Fibroblast of gingiva (primary cell): ENCODE results near the gene SUMF1.

Experiments used
- DNase-seq: peaks from one replicate; pipeline ENCODE4 v3.0.0-alpha.2; 2011; ENCODE audit warnings: low read depth

SUMF1 gene

DNA sequence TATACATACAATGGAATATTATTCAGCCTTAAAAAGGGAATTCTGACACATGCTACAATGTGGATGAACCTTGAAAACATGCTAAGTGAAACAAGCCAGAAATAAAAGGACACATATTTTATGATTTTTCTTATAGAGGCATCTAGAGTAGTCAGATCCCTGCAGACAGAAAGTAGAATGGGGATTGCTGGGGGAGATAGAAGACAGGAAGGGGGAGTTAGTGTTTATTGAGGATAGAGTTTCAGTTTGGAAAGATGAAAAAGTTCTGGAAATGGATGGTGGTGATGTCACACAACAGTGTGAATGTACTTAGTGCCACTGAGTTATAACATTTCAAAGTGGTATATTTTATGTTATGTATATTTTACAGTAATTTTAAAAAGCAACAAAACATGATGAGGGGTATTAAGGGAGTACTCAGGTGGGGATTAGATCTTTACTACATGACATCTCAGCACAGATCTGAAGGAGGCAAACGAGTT lies 30.8 kb upstream of the SUMF1 start:
- no peak for DNase-seq

DNA sequence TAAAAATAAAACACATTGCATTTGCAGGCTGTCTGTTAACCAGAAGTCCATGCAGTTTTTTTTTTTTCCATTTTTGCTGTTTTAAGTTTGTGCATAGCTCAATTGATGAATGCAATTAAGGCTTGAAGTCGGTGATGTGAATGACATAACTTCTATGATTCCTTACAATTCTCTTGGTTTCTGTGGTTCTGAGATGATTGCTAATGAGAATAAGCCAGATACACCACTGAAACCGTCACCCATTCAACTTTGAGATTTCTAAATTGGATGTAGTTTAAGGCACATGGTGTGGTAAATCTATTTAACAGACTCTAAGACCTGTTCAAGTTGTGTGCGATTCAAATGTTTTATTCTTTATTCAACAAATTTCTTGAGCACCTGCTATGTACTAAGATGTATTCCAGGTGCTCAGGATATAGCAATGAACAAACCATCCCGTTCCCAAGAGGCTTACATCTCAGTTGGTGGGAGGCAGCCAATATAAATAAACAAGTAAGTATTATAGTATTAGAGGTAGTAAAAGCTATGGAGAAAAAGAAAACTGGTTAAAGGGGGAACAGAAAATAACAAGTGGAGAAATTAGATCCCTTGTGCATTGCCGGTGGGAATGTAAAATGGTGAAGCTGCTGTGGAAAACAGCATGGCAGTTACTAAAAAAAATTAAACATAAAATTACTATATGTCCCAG lies 30.1 kb upstream of the SUMF1 start:
- DNase-seq = no peak

DNA sequence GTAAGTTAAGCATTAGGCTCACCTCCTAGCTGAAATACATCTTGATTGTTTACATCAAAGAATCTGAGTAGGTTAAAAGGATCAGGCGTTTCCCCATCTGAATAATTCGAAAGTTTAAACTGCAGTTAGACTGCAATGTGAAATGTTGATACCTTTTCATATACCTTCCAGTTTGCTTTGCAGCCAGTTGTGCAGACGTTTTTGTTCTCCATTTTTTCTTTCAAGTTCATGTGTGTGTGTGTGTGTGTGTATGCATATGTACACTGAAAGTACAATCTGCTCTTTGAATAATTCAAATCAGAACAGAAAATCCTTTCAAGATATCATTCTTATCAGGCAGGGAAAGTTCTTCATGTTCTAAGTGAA lies 29.0 kb upstream of the SUMF1 start:
- no peak for DNase-seq

DNA sequence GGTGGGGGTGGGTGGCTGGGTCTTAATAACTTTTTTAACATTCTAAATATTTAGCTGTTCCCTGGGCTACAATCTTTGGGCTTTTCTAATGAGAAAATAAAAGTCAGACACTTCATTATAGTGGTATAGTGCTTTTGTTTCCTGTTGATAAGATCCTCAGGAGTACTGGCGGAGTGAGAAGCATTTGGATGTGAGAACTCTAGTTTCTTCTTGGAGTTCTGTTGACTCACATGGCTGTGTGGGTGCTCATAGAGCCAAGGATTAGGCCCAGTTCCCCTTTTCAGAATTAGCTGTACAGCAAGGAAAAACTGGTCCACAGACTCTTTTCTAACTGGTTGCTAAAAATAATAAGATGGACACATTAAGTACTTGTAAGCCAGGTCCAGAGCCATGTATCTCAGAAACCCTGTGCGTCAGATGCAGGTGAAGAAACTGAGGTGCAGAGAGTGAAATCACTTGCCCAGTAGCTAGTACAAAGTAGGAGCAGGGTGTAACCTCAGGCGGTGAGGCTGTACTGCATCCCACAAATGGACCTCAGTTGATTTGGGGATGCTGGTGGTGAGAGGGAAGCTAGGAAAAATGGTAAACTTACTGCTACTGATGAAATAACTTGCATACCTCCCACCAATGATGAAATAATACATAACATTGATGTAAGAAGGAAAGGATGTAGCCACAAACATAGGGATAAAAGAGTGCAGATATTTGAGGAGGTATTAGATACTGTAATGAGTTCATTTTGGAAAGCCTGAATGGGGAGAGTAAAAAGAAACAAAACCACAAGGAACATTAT lies 28.4 kb upstream of the SUMF1 start:
- no peak for DNase-seq

DNA sequence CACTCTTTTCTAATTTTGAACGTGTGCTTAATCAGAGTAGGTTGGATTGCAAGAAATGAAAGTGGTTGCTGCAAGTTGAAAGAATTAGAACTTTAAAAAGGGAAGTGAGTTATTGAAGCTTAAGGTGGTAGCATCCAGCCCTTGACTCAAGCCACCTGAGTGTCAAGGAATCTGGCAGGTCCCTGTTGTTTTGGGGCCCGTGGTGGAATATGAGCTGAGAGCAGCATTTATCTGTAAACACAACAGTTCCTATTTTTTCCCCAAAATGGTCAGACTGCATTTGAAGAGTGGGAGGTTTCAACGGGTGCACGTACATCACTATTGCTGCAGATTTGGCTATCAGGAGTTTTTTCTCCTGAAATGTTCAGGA lies 27.8 kb upstream of the SUMF1 start:
- no peak for DNase-seq

DNA sequence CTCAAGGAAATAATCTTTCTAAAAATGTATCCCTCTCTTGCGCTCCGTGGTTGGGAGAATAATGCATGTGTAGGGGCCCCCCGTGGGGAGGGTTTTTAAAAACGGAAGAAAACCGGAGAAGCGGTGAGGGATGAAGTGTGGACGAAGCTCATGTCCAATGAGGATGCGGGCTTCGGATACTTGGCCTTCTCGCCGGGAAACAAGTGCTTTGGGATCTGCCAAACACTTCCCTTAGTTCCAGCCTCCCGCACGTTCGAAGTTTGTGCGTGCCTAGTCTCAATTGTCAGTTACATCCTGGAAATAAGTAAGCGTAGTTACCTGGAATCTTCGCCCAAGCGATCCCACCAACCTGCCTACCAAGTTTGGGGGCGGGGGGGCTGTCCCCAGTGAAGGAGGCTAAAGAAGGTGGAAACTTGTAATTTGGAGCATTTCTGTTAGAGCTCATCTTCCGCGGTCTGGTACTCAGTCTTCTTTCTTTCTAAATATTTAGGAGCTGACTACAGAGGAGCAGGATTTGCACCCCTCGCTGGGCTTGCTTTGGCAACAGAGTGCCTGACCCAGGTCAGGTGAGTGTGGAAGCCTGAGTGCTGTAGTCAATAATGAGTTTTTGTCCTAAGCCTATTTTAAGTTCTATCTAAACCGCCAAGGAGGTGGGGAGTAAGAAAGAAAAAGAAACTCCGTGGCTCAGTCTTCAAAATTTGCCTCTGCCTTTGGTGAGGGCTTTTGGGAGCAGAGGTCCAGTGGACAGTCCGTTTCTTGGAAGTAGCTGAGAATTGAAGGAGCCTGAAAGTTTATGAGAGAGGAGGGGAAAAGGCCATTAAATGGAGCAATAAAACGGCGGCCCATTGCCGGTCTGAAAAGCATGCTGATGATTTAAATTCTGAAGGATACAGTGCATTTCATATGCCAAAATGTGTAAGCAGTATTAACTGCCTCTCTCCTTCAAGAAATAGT lies 27.1 kb upstream of the SUMF1 start:
- DNase-seq = peak; percentile 9

DNA sequence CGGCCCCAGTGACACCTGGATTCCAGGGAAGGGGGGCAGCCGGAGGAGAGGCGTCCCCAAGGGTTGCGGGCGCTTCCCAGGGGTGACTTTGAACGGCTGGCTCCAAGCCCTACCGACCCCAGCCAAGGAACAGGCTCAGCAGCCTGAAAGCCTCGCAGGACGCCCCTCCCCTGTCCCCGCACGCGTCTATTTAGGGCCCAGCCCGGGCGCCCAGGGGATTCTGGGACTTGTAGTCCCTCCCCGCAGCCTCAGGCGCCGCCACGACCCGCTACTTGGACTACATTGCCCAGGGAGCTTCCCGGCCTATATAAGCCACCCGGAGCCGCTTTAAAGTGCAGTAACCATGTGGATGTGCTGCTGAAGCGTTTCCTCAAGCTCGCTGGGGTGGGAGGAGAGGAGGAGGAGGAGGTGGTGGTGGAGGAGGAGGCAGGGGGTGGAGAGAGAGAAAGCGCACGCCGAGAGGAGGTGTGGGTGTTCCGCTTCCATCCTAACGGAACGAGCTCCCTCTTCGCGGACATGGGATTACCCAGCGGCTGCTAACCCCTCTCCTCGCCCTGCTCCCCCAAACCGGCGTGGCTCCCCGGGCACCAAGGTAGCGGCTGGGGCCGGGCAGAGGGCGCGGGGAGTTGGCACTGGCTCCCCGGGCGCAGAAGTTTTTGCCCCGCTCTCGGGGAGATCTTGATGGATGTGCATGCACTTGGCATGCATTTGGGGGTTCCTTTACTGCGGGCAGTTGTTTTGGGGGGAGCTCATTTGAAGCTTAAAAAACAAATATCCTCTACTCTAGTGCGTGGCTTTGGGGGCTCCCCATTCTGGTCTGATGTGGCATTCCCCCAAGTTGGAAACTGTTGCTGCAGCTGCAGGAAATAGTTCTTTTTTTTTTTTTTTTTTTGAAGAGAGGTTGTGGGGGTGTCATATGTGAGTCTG lies 26.2 kb upstream of the SUMF1 start, which contains the start of gene ITPR1:
ITPR1 (plus strand) TSS at position 335 of the 927 bp plus-strand sequence. CDS start 23,144 bp downstream, outside the sequence.
- DNase-seq = peak; percentile 99

DNA sequence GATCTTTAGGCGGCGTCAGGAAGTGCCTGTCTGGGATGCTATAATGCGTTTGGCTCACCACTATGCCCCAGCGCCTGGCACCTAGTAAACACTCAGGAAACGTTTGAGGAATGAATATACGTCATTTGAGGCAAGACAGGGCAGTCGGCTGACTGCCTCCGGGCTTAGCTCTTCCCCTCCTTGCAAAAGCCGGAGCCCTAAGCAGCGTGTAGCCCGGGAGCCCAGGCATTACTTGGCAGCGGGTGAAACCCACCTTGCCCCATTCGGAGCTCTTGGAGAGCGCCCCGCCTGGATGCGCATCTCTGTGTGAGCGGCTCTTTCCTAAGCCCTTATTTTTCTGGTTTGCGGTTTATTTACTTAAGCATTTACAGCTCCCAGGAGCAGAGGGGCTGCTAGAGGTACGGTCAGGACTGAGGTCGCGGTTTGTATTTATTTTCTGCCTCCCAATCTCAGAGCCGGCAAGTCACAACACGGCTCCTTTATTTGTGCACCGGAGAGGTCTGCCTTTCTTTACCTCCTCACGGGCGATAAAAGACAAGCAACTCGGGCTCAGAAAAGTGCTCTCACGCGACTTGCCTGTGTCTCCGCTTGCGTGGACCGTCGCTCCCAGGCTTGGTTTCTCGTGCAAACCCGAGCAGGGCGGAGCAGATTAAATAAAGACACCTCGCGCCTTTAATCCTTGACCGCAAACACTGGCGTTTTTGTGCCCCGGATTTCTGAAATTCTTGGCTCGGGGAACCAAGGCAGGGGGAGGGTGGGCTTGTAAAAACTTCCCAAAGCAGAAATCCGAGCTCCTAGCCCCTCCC lies 25.3 kb upstream of the SUMF1 start:
- DNase-seq = peak; percentile 65

DNA sequence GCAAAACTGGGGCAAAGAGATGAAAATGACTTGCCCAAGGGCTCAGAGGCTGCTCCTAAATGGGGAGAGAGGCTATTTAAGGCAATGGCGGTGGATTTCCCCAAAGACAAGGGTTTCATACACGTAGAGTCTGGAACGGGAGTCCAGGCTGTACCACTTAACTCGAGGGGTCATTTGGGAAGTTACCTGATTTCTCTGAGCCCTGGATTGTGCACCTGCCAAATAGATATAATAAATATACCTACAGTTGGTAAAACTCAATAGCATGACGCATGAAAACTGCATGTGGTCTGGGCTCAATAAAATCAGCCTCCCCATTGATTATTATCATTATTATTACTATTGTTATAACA lies 24.8 kb upstream of the SUMF1 start:
- DNase-seq = no peak

DNA sequence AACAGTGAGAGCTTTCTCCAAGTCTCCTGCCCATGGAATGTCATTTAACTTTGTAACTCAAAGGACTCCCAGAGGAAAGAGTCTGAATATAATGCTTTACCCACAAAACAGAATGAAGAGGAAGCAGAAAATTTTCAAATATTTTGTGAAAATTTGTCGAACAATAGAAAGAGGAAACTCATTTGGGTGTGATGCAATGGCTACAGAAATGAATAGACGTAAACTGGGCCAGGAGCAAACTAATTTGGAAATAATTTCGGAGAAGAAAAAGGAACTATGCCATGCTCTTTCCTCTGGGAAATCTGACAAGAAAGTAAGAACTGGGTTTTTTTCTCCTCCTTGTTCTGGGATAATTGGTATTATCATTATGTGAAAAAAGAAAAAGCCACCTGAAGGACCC lies 11.2 kb upstream of the SUMF1 start:
- no peak for DNase-seq

DNA sequence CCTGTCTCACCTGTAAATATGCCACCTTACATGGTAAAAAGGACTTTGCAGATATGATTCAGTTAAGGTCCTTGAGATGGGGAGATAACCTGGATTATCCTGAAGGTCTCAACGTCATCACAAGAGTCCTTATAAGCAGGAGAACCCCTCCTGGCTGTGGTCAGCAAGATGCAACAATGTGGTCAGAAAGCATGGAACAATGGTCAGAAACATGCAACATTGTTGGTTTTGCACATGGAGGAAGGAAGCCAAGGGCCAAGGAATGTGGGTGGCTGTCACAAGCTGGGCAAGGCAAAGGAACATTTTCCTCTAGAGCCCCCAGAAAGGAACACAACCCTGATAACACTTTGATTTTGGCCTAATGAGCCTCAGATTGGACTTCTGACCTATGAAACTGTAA lies 9.4 kb upstream of the SUMF1 start:
- DNase-seq = no peak

DNA sequence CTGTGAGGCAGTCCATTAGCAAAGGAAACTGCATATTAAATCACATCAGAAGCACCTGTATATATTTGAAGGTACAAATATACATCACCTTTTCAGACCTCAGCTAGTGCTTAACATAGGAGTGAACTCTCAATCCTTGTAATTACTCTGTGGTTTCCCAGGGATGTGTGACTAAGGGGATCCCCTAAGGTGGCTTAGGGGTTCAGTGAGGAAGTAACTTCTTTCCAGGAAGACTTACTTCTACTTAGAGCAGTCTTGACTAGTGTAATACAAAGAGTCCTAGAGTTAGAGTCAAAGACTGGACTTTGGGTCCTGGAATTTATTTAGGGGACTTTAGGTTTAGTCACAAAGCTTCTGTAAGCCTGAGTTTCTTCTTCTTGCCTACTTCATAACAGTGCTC lies 8.7 kb upstream of the SUMF1 start:
- DNase-seq = no peak

DNA sequence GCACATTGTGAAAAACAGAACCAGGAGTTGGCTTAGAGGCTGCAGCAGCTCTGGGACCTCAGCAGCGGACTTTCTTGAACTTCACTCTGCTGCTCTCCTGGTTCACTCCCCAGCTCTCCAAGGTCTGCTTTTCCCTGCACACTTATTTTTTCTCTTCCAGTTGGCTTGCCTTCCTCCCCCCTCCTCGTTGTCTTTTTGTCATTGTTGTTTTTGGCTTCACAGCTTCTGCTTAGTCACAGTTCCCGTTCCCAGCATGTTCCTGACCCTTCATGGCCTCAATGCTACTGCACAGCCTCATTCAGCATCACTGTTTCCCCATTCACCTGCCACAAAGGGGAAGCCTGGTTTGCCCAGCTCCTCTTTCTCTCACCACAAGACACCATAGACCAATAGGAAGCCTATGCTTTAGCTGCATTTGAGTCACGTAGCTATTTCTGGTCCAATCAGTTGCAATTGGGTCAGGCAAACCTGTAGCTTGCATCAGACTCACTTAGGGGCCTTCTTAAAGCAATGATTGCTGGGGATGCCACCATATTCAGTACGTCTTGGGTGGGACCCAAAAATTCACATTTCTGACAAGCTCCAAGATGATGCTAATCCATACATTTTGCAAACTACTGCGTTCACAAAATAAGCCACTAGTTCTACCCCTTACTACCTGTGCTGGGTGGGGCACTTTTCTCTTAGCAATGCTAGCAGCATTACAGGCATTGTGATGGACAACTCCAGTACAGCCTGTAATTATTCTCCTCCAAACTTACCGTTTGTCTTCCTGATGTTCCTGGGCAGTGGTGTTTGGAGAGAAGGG lies 7.8 kb upstream of the SUMF1 start:
- peak; percentile 64 for DNase-seq

DNA sequence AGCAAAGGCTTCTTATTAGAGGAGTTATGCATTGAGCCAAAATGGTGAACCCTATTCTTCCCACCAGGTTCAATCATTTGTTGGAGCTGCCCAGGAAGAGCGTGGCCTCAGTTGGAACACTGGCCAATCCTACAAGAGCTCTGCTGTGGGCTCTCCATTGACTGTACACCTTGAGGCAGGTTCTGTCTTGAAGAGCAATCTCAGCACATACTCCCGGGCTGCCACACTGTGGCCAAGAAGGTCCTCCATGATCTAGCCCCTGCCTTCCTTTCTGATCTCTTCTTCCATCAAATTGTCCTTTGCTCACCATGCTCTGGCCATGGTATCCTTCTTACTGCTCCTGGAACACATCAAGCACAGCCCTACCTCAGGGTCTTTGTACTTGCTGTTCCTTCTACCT lies 5.7 kb upstream of the SUMF1 start:
- DNase-seq = no peak

DNA sequence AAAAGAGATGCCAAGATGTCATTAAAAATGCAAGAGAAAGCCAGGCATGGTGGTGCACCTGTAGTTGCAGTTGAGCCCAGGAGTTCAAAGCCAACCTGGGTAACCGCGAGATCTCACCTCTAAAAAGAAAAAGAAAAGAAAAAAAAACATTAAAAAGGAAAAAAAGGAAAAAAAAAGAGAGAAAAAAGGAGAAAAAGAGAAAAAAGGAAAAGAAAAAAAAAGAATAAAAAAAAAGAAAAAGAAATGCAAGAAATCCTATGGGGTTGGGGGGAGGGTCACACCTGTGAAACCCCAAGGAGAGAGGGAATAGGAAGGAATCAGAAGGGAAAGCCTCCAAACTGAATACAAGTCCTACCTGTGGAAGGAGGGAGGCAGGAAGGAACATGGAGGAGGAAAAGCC lies 5.2 kb upstream of the SUMF1 start:
- no peak for DNase-seq

DNA sequence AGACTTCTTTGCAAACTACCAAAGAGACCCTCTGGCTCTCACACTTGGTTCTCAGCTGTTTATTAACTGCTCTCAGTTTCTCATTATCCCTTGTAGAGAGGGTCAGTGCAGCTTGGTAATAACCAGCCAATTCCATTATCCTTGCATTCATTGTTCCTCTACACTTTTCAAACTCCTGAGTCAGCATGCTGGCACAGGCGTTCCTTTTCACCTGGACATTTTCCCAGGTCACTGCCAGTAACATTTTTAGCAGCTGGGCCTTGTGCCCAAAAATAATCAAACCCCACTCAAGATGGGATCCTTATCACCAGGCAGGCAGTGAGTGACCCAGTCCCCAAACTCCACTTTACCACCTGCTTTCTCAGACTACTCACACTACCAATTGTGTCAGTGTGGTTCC lies 4.8 kb upstream of the SUMF1 start:
- no peak for DNase-seq

DNA sequence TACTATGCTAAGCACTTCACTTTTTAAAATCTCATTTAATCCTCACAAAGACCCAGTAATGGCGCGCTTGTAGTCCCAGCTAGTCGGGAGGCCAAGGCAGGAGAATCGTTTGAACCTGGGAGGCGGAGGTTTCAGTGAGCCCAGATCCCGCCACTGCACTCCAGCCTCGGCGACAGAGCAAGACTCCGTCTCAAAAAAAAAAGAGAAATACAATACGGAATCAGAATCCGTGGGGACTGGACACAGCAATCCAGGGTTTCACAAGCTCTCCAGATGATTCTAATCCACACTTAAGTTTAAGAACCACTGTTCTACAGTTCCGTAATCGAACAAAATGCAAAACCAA lies 426 bp upstream of the SUMF1 start:
- no peak for DNase-seq

DNA sequence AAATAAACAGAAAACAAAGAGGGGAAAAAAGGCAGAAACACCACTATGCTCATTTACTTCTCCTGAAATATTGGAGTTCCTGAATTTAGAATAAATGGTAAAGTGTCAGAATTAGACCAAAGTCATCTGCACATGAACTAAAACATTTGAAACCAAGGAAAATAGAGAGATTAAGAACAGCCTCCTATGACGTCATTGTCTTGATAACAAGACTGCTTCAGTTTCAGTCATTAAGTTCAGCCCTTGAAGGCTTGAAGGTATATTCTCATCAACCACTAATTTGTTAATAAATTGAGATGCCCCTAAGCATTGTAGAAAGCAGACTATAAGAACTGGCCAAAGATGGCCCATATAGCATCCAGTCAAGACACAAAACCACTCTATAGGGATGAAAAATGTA lies 2.5 kb downstream of the SUMF1 start:
- DNase-seq = no peak

DNA sequence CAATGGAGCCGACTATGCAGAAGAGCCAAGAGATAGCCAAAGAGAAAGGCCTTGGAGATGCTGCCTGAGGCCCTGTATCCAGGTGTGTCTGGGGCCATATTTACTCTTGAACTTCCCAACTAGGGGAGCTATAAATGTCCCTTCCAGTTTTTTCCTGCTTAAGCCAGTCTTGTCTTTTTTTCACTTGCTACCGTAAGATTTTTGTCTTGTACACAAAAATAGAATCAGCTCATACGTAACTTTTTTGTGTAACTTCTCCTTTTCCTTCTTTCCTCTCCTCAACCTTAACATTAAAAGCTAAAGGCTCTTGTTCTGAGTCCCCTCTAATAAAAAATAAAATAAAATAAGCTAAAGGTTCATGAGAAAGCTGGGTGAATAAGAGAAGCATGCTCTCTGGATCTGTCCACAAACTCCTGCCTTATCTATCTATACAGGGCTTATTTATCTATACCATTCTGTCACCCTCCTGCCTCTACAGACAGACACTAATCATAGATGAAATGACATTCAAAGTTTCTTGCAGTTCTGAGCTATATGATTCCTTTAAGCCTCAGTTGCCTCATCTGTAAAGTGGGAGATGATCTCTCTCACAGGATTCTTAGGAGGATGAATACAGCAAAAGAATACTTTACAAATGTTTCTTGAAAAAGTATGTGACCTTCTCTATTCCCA lies 4.6 kb downstream of the SUMF1 start:
- no peak for DNase-seq
